A549 treated with RU486 at 1 μM for 4 hours (cell line): Measurements from ENCODE around the gene TAF11L8. TPM values are rescaled to one million over a fixed set of nuclear protein-coding genes. Genes with fewer than 3 reads are reported as not detected.

Source experiments
- total RNA-seq: library from RNA; stranded (reverse); fragments of 200-300 nt; extraction: Qiagen RNA extraction; gene quantifications from 5 replicates; pipeline ENCODE4 v1.2.3, GENCODE V29; 2022; ENCODE audit warnings: low read depth

Gene TAF11L8
- not detected in 5 replicates for total RNA-seq

GRCh38 chr5:17590860-17591259, at the start of gene TAF11L8:
Gene TAF11L8, minus strand, starts transcription at chr5:17590960.

GRCh38 chr5:17634160-17634559, 43.4 kb upstream of the TAF11L8 start, which contains the start of gene TAF11L14:
Gene TAF11L14, plus strand, starts transcription at chr5:17634460.

GRCh38 chr5:17631788-17632187, 41.0 kb upstream of the TAF11L8 start, which contains the start of gene TAF11L13:
Gene TAF11L13, plus strand, starts transcription at chr5:17632088.

GRCh38 chr5:17610092-17610491, 19.3 kb upstream of the TAF11L8 start, which contains the start of gene TAF11L12:
Gene TAF11L12, plus strand, starts transcription at chr5:17610392.

GRCh38 chr5:17603880-17604279, 13.1 kb upstream of the TAF11L8 start, which contains the start of gene TAF11L11:
Gene TAF11L11, plus strand, starts transcription at chr5:17604183.

GRCh38 chr5:17597728-17598127, 7.0 kb upstream of the TAF11L8 start, which contains the start of gene TAF11L10:
Gene TAF11L10, minus strand, starts transcription at chr5:17597828.

GRCh38 chr5:17594255-17594654, 3.5 kb upstream of the TAF11L8 start, which contains the start of gene TAF11L9:
Gene TAF11L9, minus strand, starts transcription at chr5:17594394.

GRCh38 chr5:17585658-17586057, 5.1 kb downstream of the TAF11L8 start, which contains the start of gene TAF11L7:
Gene TAF11L7, minus strand, starts transcription at chr5:17585758.

Other genes starting within 250 kb of the TAF11L8 start
- not detected in 5 replicates for gene TAF11L2, start 92.7 kb downstream of the TAF11L8 start, total RNA-seq
- gene TAF11L3, start 72.6 kb downstream of the TAF11L8 start, total RNA-seq: not detected in 5 replicates
- not detected in 5 replicates for gene TAF11L4, start 69.2 kb downstream of the TAF11L8 start, total RNA-seq
- gene TAF11L5, start 65.7 kb downstream of the TAF11L8 start, total RNA-seq: not detected in 5 replicates
- not detected in 5 replicates for gene TAF11L6, start 62.3 kb downstream of the TAF11L8 start, total RNA-seq
- gene TAF11L7, start 5.2 kb downstream of the TAF11L8 start, total RNA-seq: not detected in 5 replicates
- not detected in 5 replicates for gene TAF11L9, start 3.4 kb upstream of the TAF11L8 start, total RNA-seq
- not detected in 5 replicates for gene TAF11L10, start 6.9 kb upstream of the TAF11L8 start, total RNA-seq
- 0.21 to 0.38 TPM (median 0.25 TPM) in 4 of 5 replicates, not detected in the other for gene TAF11L11, start 13.2 kb upstream of the TAF11L8 start, total RNA-seq
- gene TAF11L12, start 19.4 kb upstream of the TAF11L8 start, total RNA-seq: 0.14 to 0.18 TPM in 2 of 5 replicates, not detected in the others
- gene TAF11L13, start 41.1 kb upstream of the TAF11L8 start, total RNA-seq: not detected in 5 replicates
- gene TAF11L14, start 43.5 kb upstream of the TAF11L8 start, total RNA-seq: not detected in 5 replicates